Measurements from ENCODE around the gene MS4A3.

DNA sequence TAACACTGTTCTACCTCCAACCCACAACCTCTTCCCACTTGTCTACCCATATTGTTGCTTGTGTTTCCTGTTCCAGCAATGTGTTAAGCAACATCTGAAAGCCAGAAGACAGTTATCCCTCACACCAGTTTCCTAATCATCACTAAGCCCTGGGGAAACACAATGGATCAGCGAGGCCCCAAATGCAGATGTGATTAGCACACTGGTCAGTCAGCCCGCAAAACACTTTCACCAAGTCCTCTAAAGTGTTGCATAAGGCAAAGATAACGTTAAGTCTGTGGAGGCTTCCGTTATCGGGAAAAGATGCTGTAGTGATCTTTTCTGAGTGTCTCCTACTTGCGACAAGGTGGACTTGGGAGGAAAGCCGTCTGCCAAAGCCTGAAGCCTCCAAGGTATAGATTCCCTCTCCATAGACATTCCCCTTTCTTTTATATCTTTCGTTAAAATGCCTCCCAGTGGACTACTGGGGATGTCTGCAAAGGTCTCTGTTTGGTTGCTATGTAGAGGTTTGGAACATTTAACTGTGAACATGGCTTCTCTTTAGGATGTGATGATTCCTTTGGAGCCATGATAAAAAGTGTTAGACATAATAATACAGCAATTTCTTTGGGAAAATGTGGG is at the start of gene MS4A3:
- no peak for TF ChIP-seq EZH2 (IDR thresholded peaks at IDR 0.05; ENCODE audit: borderline replicate concordance, low read length)
- TF ChIP-seq, protein P1, sequence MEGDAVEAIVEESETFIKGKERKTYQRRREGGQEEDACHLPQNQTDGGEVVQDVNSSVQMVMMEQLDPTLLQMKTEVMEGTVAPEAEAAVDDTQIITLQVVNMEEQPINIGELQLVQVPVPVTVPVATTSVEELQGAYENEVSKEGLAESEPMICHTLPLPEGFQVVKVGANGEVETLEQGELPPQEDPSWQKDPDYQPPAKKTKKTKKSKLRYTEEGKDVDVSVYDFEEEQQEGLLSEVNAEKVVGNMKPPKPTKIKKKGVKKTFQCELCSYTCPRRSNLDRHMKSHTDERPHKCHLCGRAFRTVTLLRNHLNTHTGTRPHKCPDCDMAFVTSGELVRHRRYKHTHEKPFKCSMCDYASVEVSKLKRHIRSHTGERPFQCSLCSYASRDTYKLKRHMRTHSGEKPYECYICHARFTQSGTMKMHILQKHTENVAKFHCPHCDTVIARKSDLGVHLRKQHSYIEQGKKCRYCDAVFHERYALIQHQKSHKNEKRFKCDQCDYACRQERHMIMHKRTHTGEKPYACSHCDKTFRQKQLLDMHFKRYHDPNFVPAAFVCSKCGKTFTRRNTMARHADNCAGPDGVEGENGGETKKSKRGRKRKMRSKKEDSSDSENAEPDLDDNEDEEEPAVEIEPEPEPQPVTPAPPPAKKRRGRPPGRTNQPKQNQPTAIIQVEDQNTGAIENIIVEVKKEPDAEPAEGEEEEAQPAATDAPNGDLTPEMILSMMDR (IDR thresholded peaks at IDR 0.05; ENCODE audit: low read length), result no peak

Measured in OCI-LY1 (cell line).